HG03175 (cell line): Measurements from ENCODE around the gene PDE11A.

Experiments
- ATAC-seq: cut with Tn5 transposase; IDR thresholded peaks from one replicate; pipeline ENCODE4 v1.9.1; 2021; ENCODE audit warnings: mild to moderate bottlenecking, moderate library complexity; ENCODE audit not compliant: unreplicated experiment

Gene PDE11A

GRCh38 chr2:177606636-177607035 lies 465.9 kb downstream of the PDE11A start:
- no peak for ATAC-seq

DNA sequence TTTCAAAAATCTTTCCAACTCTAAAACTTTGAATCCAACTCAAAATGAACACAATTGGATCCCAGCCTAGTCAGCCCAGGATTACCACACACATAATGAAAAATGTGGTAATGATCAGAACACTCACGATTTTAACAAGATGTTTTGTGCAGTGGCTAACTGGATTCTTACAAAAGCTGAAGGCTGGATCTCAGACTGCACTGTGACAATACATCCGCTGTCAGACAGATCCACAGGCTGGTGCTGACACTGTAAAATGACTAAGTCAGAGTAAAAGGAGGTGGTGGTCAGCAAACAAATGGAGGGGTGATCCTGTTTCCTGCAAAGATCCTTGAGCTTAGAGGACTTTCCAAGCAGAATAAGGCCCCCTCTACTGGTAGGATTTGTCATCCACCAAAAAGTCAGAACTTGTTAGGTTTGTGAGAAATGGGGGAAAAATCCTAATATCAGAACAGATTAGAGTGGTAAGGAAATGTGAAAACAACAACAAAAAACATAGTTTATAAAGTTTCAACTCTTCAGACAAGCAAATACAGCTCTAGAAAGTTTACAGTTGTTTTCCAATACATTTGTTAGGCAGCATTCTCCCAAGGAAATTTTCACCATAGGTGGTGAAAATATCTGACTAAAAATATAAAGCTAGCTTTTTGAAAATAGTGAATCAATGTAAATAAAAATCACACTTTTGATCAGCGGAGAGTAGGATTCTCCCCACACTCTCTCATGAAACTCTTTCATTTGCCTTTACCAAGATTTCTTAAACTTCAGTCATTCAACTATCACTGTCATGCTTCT lies 468.1 kb downstream of the PDE11A start:
- no peak for ATAC-seq

- no peak for ATAC-seq
Measured at GRCh38 chr2:177603768-177604167, 468.8 kb downstream of the PDE11A start.

DNA sequence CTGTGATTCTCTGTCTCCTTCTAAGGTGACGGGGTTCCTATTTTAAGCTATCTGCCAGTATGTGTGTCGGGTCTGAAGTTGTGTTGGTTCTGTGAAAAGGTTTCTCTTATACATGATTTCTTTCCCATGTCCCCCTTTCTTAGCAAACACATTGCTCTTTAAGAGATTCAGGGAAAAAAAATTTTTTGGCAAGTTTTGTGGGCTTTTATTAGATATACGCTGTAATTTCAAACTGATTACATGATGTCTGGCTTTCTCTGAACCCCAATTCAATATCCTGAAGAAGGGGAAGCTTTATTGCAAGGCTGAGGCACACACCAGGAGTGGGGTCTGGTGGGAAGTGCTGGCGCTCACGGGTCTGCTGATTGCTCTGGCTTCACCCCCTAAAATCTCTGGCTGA lies 469.4 kb downstream of the PDE11A start:
- no peak for ATAC-seq

DNA sequence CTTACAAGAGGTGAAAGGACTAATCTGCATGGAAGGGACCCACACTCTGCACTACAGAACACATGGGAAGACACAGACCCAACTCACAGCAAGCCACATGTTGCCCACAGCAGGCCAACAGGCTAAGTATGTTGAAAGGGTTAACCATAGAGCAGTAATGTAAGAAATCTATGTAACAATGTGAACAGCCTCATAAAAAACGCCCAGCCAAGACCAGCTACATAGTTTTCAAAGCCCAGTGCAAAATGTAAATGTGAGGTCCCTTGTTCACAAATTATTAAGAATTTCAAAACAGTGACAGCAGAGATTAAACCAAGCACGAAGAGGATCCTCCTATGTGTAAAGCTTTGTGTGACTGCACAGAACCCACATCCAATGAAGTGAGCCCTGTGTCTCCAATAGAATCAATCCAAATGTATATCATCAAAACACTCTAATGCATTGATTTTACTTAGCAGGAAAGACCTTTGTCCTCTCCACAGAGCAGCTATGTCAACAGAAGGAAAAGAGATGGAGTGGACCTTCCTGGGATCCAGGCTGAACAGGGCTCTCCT lies 469.9 kb downstream of the PDE11A start:
- ATAC-seq: no peak

DNA sequence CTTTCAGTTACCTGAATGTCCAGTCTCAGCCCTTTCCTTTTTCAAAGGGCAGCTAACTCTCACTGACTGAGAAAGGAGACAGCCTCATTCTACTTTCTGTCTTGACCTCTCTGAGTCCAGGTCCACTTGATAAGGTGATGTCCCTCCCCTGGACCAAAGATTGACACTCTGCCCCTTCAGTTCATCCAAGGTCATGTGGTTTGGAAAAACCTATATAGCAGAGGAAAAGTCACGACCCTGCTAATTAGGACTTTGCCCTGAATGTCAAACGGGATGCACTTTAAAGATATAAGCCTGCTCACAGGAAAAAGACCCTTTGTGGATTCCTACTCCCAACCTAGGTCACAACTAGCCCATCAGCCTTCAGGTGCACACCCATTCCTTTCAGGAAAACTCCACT lies 471.7 kb downstream of the PDE11A start:
- no peak for ATAC-seq

- no peak for ATAC-seq
Measured at GRCh38 chr2:177599956-177600355, 472.6 kb downstream of the PDE11A start.

DNA sequence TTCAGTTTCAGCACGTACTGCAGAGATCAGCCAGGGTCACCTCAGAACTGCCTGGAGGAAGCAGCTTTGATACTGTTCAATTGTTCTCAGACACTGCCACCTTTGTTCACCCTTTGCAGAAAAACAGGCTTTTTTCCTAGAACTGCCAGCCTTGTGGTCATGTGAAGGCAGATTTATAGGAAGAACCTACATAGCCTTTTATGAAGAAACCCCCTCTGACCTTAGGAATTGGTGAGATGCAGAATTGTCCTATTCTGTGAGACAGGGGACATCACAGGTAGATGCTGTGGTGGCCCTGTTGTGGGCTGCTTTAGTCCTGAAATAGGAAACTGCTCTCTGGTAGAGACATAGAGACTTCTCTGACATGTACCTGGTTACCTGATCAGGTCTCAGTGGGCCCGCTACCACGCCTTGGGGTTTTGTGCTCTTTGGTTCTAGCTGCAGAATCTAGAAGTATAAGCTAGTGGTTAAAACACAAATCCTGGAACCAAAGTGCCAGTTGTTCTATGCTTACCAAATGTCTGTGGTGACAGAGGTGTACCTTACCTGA lies 473.4 kb downstream of the PDE11A start:
- no peak for ATAC-seq

- ATAC-seq: no peak
Measured at GRCh38 chr2:177598326-177599138, 474.0 kb downstream of the PDE11A start.

GRCh38 chr2:177597759-177598158 lies 474.8 kb downstream of the PDE11A start:
- ATAC-seq: no peak

- ATAC-seq: no peak
Measured at GRCh38 chr2:177596866-177597265, 475.7 kb downstream of the PDE11A start.

GRCh38 chr2:177595126-177595845 lies 477.3 kb downstream of the PDE11A start:
- ATAC-seq: no peak

GRCh38 chr2:177593402-177593801 lies 479.2 kb downstream of the PDE11A start:
- ATAC-seq: no peak

DNA sequence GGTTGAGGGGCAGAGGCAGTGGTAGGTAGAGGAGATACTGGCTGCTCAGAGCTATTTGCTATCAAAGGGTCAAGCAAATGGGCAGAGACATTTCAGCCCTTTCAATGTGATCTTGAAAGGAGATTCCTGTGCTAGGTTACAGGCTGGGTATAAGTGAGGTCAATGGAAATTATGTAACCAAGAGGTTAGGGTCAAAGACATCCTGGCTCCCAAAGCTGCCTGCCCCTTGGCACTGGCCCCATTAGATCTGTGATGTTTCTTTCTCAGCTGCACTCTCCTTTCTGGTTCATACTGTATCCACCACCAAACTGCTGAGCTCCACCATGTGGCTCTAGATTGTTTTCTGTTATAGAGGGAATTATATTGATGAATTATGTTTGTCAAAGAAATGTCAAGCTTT lies 479.6 kb downstream of the PDE11A start:
- no peak for ATAC-seq

DNA sequence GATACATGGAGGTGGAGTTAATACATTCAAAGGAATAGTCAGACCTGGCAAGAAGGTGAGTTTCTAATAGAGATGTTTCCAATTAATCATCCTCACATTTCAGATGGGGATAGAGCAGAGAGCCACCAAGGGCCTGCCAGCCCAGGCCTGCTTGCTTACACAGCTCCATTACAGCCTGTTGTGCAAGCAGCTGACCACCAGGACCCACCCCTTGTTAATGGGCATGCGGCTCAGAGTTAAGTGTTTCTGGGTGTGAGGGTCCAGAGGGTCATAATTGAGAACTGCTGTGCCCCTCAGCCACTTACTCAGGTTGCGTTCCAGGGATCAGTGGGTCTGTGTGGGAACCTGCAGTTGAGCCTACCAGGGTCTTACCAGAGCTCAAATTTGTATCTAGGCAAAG lies 480.2 kb downstream of the PDE11A start:
- no peak for ATAC-seq

- ATAC-seq: no peak
Measured at GRCh38 chr2:177589186-177589585, 483.4 kb downstream of the PDE11A start.

- ATAC-seq: no peak
Measured at GRCh38 chr2:177588671-177589070, 483.9 kb downstream of the PDE11A start.

GRCh38 chr2:177587371-177587770 lies 485.2 kb downstream of the PDE11A start:
- no peak for ATAC-seq

DNA sequence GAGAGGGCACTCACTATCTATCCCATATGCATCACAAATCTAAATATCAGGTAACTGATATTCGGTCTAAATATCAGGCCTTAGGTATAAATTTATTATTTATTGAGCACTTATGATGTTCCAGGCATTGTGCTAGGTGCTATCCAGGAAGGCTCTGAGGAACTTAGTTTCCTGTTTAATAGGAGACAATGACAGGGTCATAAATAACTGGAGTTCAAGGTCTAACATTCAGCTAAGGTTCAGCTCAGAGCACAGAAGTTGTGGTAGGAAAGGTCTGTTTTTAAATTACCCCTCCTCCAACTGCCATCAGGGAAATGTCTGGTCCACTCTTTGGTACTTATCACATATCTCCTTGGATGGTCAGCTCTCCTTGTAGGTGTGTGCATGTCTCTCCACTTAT lies 486.4 kb downstream of the PDE11A start:
- ATAC-seq: no peak

DNA sequence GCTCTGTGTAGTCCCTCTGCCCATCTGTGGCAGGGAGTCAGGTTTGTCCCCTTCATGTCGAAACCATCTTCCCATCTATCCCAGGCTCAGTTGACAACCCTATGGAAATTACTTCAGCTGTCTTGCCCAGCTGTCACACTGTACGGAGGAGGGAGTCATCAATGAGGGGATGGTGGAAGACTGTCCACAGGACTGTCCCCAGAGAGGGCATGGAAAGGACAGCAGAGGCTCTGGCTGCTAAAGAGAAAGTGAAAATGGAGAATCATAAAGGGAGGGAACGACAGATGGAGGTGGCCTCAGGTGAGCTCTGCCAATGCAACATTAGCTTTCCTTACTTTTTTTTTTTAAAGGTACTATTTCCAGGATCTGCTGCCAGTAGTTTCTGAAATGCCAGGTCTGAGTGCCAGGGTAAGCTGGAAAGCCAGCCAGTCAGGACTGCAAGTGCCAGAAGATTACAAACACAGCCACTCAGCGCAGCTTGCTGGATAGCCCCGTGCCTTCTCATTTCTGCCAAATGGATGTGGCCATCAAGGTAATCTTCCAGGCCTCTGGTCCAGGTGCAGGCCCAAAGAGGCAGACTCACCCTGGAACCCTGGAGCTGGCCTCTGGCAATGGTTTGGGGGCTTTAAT lies 487.2 kb downstream of the PDE11A start:
- no peak for ATAC-seq
